ENCODE results near the gene OTOS. TPM values are rescaled to one million over a fixed set of nuclear protein-coding genes. Genes with fewer than 3 reads are reported as not detected.

Gene OTOS
- total and polyA plus RNA-seq, 2 donors (not counting 1 experiment from before 2014, with no cell fraction given), result not detected

DNA sequence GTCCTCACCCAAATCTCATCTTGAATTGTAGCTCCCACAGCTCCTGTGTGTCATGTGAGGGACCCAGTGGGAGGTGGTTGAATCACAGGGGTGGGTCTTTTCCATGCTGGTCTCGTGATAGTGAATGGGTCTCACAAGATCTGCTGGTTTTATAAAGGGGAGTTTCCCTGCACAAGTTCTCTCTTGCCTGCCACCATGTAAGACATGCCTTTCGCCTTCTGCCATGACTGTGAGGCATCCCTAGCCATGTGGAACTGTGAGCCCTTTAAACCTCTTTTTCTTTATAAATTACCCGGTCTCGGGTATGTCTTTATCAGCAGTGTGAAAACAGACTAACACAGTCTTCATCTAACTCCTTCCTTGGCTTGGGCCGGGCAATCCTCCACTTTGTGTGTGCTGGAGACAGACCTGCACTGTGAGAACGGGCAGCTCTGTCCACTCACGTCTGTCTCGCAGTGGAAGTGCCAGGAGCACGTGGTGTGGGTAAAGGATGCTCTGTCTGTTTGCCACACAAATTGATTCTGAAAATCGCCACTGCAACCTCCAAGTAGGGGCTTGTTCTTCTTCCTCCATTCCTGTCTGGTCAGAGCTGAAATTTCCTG is 47.6 kb upstream of the OTOS start:
- Histone ChIP-seq H3K27me3 (replicated peaks in 1 of 4; ENCODE audit: control extremely low read depth in 1 of 4, control insufficient read depth in 3 of 4, insufficient read depth in 4 of 4, low read length in 3 of 4) (no peaks in the 10 kb centered on the region), H3K27ac (ENCODE audit: low read length in 2 of 2) (no peak overlapping the region), H3K4me1 (ENCODE audit: control insufficient read depth in 2 of 2, insufficient read depth in 2 of 2, low read length in 2 of 2) (no peaks in the 10 kb centered on the region), H3K9me3 (ENCODE audit: control extremely low read depth in 1 of 3, control insufficient read depth in 2 of 3, insufficient read depth in 1 of 3, low read length in 2 of 3) (peaks cover 0 to 16% (median 3%) of the 10 kb centered on the region in 3 donors), H3K4me2 (replicated peaks; ENCODE audit: low read depth, low read length, poor library complexity, severe bottlenecking) (no peak overlapping the region), H3K4me3 (ENCODE audit: control extremely low read depth in 1 of 5, extremely low read depth in 1 of 5, insufficient read depth in 1 of 5, low read depth in 2 of 5, low read length in 4 of 5) (no peak overlapping the region), H2AFZ (ENCODE audit: insufficient read depth, low read depth, low read length, poor library complexity, severe bottlenecking) (no peak overlapping the region), H4K20me1 (ENCODE audit: control insufficient read depth, insufficient read depth, low read length, poor library complexity, severe bottlenecking) (no peaks in the 10 kb centered on the region), H3K79me2 (ENCODE audit: control insufficient read depth, insufficient read depth, low read length) (no peaks in the 10 kb centered on the region), H3K9ac (ENCODE audit: low read length) (no peak overlapping the region), H3K36me3 (replicated peaks in 1 of 2; ENCODE audit: control extremely low read depth in 1 of 2, control insufficient read depth in 1 of 2, extremely low read depth in 1 of 2, insufficient read depth in 2 of 2, low read length in 1 of 2) (no peaks in the 10 kb centered on the region)
- Mint-ChIP-seq H3K4me3 (no peak overlapping the region), H3K27ac (no peak overlapping the region), H3K4me1 (no peaks in the 10 kb centered on the region), H3K9me3 (ENCODE audit: insufficient read depth) (peaks cover 4% of the 10 kb centered on the region), H3K27me3 (peaks cover 5% of the 10 kb centered on the region)
- ChIA-PET POLR2A (no interaction called here), CTCF (no interaction called here)
- TF ChIP-seq EZH2 (IDR thresholded peaks at IDR 0.05; ENCODE audit: borderline replicate concordance, insufficient read depth, low read depth, low read length, poor library complexity, severe bottlenecking) (no peak), CTCF (IDR thresholded peaks at IDR 0.05) (no peak)
- WGBS (ENCODE audit: insufficient coverage), result 88% methylated on average over 9 of the region's 10 CpGs
- intact Hi-C loops (cut with micrococcal nuclease), result no loop called here
- DNase-seq, result no peak
- ATAC-seq (ENCODE audit: low read depth), result no peak

- Histone ChIP-seq H3K36me3 (replicated peaks in 1 of 2; ENCODE audit: control extremely low read depth in 1 of 2, control insufficient read depth in 1 of 2, extremely low read depth in 1 of 2, insufficient read depth in 2 of 2, low read length in 1 of 2) (no peaks in the 10 kb centered on the region), H4K20me1 (ENCODE audit: control insufficient read depth, insufficient read depth, low read length, poor library complexity, severe bottlenecking) (no peaks in the 10 kb centered on the region), H3K9ac (ENCODE audit: low read length) (no peak overlapping the region), H3K4me2 (replicated peaks; ENCODE audit: low read depth, low read length, poor library complexity, severe bottlenecking) (no peak overlapping the region), H3K27me3 (replicated peaks in 1 of 4; ENCODE audit: control extremely low read depth in 1 of 4, control insufficient read depth in 3 of 4, insufficient read depth in 4 of 4, low read length in 3 of 4) (no peaks in the 10 kb centered on the region), H3K79me2 (ENCODE audit: control insufficient read depth, insufficient read depth, low read length) (no peaks in the 10 kb centered on the region), H3K27ac (ENCODE audit: low read length in 2 of 2) (no peak overlapping the region), H3K9me3 (ENCODE audit: control extremely low read depth in 1 of 3, control insufficient read depth in 2 of 3, insufficient read depth in 1 of 3, low read length in 2 of 3) (peaks cover 0 to 16% (median 3%) of the 10 kb centered on the region in 3 donors), H3K4me1 (ENCODE audit: control insufficient read depth in 2 of 2, insufficient read depth in 2 of 2, low read length in 2 of 2) (no peaks in the 10 kb centered on the region), H2AFZ (ENCODE audit: insufficient read depth, low read depth, low read length, poor library complexity, severe bottlenecking) (no peak overlapping the region), H3K4me3 (ENCODE audit: control extremely low read depth in 1 of 5, extremely low read depth in 1 of 5, insufficient read depth in 1 of 5, low read depth in 2 of 5, low read length in 4 of 5) (no peak overlapping the region)
- H3K9me3 Mint-ChIP-seq (ENCODE audit: insufficient read depth), result peaks cover 4% of the 10 kb centered on the region
- ChIA-PET CTCF (no interaction called here), POLR2A (no interaction called here)
- intact Hi-C loops (cut with micrococcal nuclease), result no loop called here
- WGBS (ENCODE audit: insufficient coverage), result 100% methylated on average over 5 of the region's 7 CpGs
- H3K4me3 Mint-ChIP-seq, result no peak overlapping the region
- no peak for TF ChIP-seq EZH2 (IDR thresholded peaks at IDR 0.05; ENCODE audit: borderline replicate concordance, insufficient read depth, low read depth, low read length, poor library complexity, severe bottlenecking)
- TF ChIP-seq CTCF (IDR thresholded peaks at IDR 0.05), result no peak
- DNase-seq (no peak), ATAC-seq (ENCODE audit: low read depth) (no peak)
- H3K4me1 Mint-ChIP-seq, result no peaks in the 10 kb centered on the region
- H3K27me3 Mint-ChIP-seq, result peaks cover 8% of the 10 kb centered on the region
- H3K27ac Mint-ChIP-seq, result no peak overlapping the region
Measured at GRCh38 chr2:240186191-240186725, 45.8 kb upstream of the OTOS start.
